Neural crest cell (in vitro differentiated cells): ENCODE data around the gene ADAMTS17. TPM values are rescaled to one million over a fixed set of nuclear protein-coding genes. Genes with fewer than 3 reads are reported as not detected.

ENCODE experiments used
- DNase-seq: peaks from one replicate; pipeline ENCODE4 v3.0.0; 2021; ENCODE audit warnings: low read depth, mixed read lengths, low spot score
- H3K27ac Mint-ChIP-seq: one replicate; pipeline ENCODE4 v1.8.0; 2021; ENCODE audit warnings: mild to moderate bottlenecking, mixed read lengths; ENCODE audit not compliant: unreplicated experiment
- H3K27me3 Mint-ChIP-seq: 2 replicates; pipeline ENCODE4 v1.8.0; 2021; ENCODE audit warnings: low read depth, mild to moderate bottlenecking, mixed read lengths
- H3K36me3 Mint-ChIP-seq: 2 replicates; pipeline ENCODE4 v1.8.0; 2021; ENCODE audit warnings: low read depth, mild to moderate bottlenecking, mixed read lengths
- H3K4me1 Mint-ChIP-seq: 2 replicates; pipeline ENCODE4 v1.8.0; 2021; ENCODE audit warnings: mixed read lengths
- H3K4me3 Mint-ChIP-seq: one replicate; pipeline ENCODE4 v1.8.0; 2021; ENCODE audit warnings: mild to moderate bottlenecking, mixed read lengths
- H3K9me3 Mint-ChIP-seq: 2 replicates; pipeline ENCODE4 v1.8.0; 2021; ENCODE audit warnings: mixed read lengths
- CTCF ChIP-seq: fragments of 200-600 bp; sonication (generic); conservative IDR thresholded peaks from 2 replicates; pipeline ENCODE4 v1.5.0; 2021; ENCODE audit warnings: antibody characterized with exemption, mild to moderate bottlenecking
- total RNA-seq: library from RNA; stranded (reverse); gene quantifications from 2 replicates; pipeline ENCODE4 v1.2.1, GENCODE V29; 2021

Gene ADAMTS17
- total RNA-seq, 1 donor from 2014 or later = 2.3 TPM

- Mint-ChIP-seq H3K4me3 (no peak overlapping the region), H3K36me3 (no peaks in the 10 kb centered on the region), H3K4me1 (peaks cover 5% of the 10 kb centered on the region), H3K27ac (no peak overlapping the region), H3K27me3 (no peaks in the 10 kb centered on the region), H3K9me3 (no peaks in the 10 kb centered on the region)
- no peak for TF ChIP-seq CTCF
- no peak for DNase-seq
These were observed 292.3 kb downstream of the ADAMTS17 start for GRCh38 chr15:100049483-100049882.

- TF ChIP-seq CTCF = no peak
- H3K9me3 Mint-ChIP-seq = no peaks in the 10 kb centered on the region
- no peak for DNase-seq
- peaks cover 5% of the 10 kb centered on the region for H3K4me1 Mint-ChIP-seq
- H3K36me3 Mint-ChIP-seq = no peaks in the 10 kb centered on the region
- H3K4me3 Mint-ChIP-seq = no peak overlapping the region
- H3K27me3 Mint-ChIP-seq = no peaks in the 10 kb centered on the region
- no peak overlapping the region for H3K27ac Mint-ChIP-seq
These were observed 293.0 kb downstream of the ADAMTS17 start for GRCh38 chr15:100048736-100049135.

GRCh38 chr15:100043692-100044091 is 298.1 kb downstream of the ADAMTS17 start:
- no peak for TF ChIP-seq CTCF
- H3K4me1 Mint-ChIP-seq = peaks cover 5% of the 10 kb centered on the region
- no peak overlapping the region for H3K4me3 Mint-ChIP-seq
- no peaks in the 10 kb centered on the region for H3K27me3 Mint-ChIP-seq
- no peak for DNase-seq
- no peaks in the 10 kb centered on the region for H3K9me3 Mint-ChIP-seq
- no peak overlapping the region for H3K27ac Mint-ChIP-seq
- no peaks in the 10 kb centered on the region for H3K36me3 Mint-ChIP-seq

GRCh38 chr15:100043068-100043641 is 298.6 kb downstream of the ADAMTS17 start:
- no peak for DNase-seq
- TF ChIP-seq CTCF = no peak
- Mint-ChIP-seq H3K27me3 (no peaks in the 10 kb centered on the region), H3K4me3 (no peak overlapping the region), H3K27ac (no peak overlapping the region), H3K9me3 (no peaks in the 10 kb centered on the region), H3K36me3 (no peaks in the 10 kb centered on the region), H3K4me1 (peaks cover 5% of the 10 kb centered on the region)

- TF ChIP-seq CTCF = no peak
- no peak overlapping the region for H3K27ac Mint-ChIP-seq
- H3K36me3 Mint-ChIP-seq = no peaks in the 10 kb centered on the region
- no peak for DNase-seq
- no peak overlapping the region for H3K4me3 Mint-ChIP-seq
- H3K27me3 Mint-ChIP-seq = no peaks in the 10 kb centered on the region
- H3K4me1 Mint-ChIP-seq = peaks cover 5% of the 10 kb centered on the region
- no peaks in the 10 kb centered on the region for H3K9me3 Mint-ChIP-seq
These were observed 299.2 kb downstream of the ADAMTS17 start for GRCh38 chr15:100042558-100042957.
